OCI-LY7 (cell line): ENCODE results near the gene CTSG. TPM values are rescaled to one million over a fixed set of nuclear protein-coding genes. Genes with fewer than 3 reads are reported as not detected.

Experiments
- BruUV-seq: library from RNA; stranded (reverse); fragments of 400-500 nt; replicated peaks from 2 replicates; lab custom pipeline; 2021; lab: Mats Ljungman, UMichigan
- CTCF ChIA-PET: fragments of 300-600 bp; sonication (Branson Sonifier 250); formaldehyde crosslinking; loops from one replicate; lab custom pipeline; 2022; ENCODE audit warnings: antibody characterized with exemption; ENCODE audit not compliant: unreplicated experiment; lab: Charles Lee
- POLR2A ChIA-PET: fragments of 300-600 bp; sonication (Branson Sonifier 250); formaldehyde crosslinking; loops from one replicate; lab custom pipeline; 2022; ENCODE audit warnings: antibody characterized with exemption; lab: Charles Lee
- DNase-seq: peaks from one replicate; pipeline ENCODE4 v3.0.0-alpha.2; 2015; ENCODE audit warnings: low spot score
- H2AFZ ChIP-seq: fragments of 200-600 bp; sonication (generic), shearing (Covaris generic); 2 replicates; pipeline ENCODE4 v1.6.1; 2014; ENCODE audit warnings: mild to moderate bottlenecking, antibody characterized with exemption, low read length, moderate library complexity
- H3K27ac ChIP-seq: fragments of 200-600 bp; sonication (generic); 2 replicates; pipeline ENCODE4 v1.5.1; 2014; ENCODE audit warnings: mixed run types, low read depth, mild to moderate bottlenecking, moderate library complexity, low read length, inconsistent platforms; ENCODE audit not compliant: poor library complexity, severe bottlenecking
- H3K36me3 ChIP-seq: fragments of 200-600 bp; sonication (generic); 2 replicates; pipeline ENCODE4 v1.6.1; 2014; ENCODE audit warnings: mild to moderate bottlenecking, antibody characterized with exemption, low read length, moderate library complexity, mixed read lengths; ENCODE audit not compliant: insufficient read depth
- H3K4me1 ChIP-seq: fragments of 200-600 bp; sonication (generic); 2 replicates; pipeline ENCODE4 v1.5.1; 2014; ENCODE audit warnings: mild to moderate bottlenecking, low read length; ENCODE audit not compliant: insufficient read depth, poor library complexity, severe bottlenecking
- H3K4me2 ChIP-seq: fragments of 200-600 bp; sonication (generic); 2 replicates; pipeline ENCODE4 v1.6.1; 2014; ENCODE audit warnings: mild to moderate bottlenecking, low read length
- H3K4me3 ChIP-seq: fragments of 200-600 bp; sonication (generic); 2 replicates; pipeline ENCODE4 v1.5.1; 2014; ENCODE audit warnings: mild to moderate bottlenecking, low read depth, low read length; ENCODE audit not compliant: poor library complexity, severe bottlenecking
- H3K79me2 ChIP-seq: fragments of 200-600 bp; sonication (generic); 2 replicates; pipeline ENCODE4 v1.6.1; 2016; ENCODE audit warnings: low read depth, mild to moderate bottlenecking, low read length, moderate library complexity, mixed read lengths; ENCODE audit not compliant: insufficient read depth
- H3K9me2 ChIP-seq: fragments of 200-600 bp; sonication (generic); 2 replicates; pipeline ENCODE4 v1.6.1; 2016; ENCODE audit warnings: mild to moderate bottlenecking, low read length, mixed read lengths; ENCODE audit not compliant: insufficient read depth
- H3K9me3 ChIP-seq: fragments of 200-600 bp; sonication (generic); 2 replicates; pipeline ENCODE4 v1.6.1; 2014; ENCODE audit warnings: mild to moderate bottlenecking, mixed run types, low read length, mixed read lengths
- H4K20me1 ChIP-seq: fragments of 200-600 bp; sonication (generic); 2 replicates; pipeline ENCODE4 v1.6.1; 2014; ENCODE audit warnings: mild to moderate bottlenecking, antibody characterized with exemption, low read length, moderate library complexity, mixed read lengths; ENCODE audit not compliant: insufficient read depth
- CTCF ChIP-seq: fragments of 200-600 bp; sonication (generic); conservative IDR thresholded peaks from 2 replicates; pipeline ENCODE4 v1.5.1; 2014; ENCODE audit warnings: mild to moderate bottlenecking, antibody characterized with exemption, low read length, moderate library complexity, mixed read lengths
- EZH2phosphoT487 ChIP-seq: fragments of 200-600 bp; sonication (generic); IDR thresholded peaks from 2 replicates; pipeline ENCODE4 v1.6.1; 2018; ENCODE audit warnings: low read depth, borderline replicate concordance, mild to moderate bottlenecking, mixed run types, antibody characterized with exemption, low read length, moderate library complexity, mixed read lengths
- intact Hi-C: fragments of 100-400 bp; cut with micrococcal nuclease; formaldehyde crosslinking; loops from one replicate; pipeline ENCODE4 v1.10.0; 2022; ENCODE audit not compliant: unreplicated experiment
- total RNA-seq, 2 experiments: library from RNA; depleted of rRNA in 1 of 2; stranded (reverse); fragments of >200 nt in 1 of 2; shearing (Covaris generic) in 1 of 2; gene quantifications; 2 replicates each; pipeline ENCODE4 v1.2.3, GENCODE V29; 2014 to 2022

CTSG gene
- total RNA-seq, 2 experiments from 2014 or later = not detected

- DNase-seq = no peak
- no peaks in the 10 kb centered on the region for H4K20me1 ChIP-seq
- no peak overlapping the region for H3K27ac ChIP-seq
- no peak overlapping the region for H2AFZ ChIP-seq
- intact Hi-C loops = no loop called here
- ChIA-PET CTCF (no interaction called here), POLR2A (interaction anchor here (0.7 kb wide), 1 partner anchor 420 kb away, joined by 3 read pairs; no protein-coding TSS in a partner anchor)
- H3K79me2 ChIP-seq = no peaks in the 10 kb centered on the region
- no TSS peak for BruUV-seq
- H3K9me3 ChIP-seq = no peaks in the 10 kb centered on the region
- no peak for TF ChIP-seq CTCF
- no peak for TF ChIP-seq EZH2phosphoT487
- H3K9me2 ChIP-seq = 0 out of 2 replicates have a peak, but pooled peaks cover 5% of the 10 kb centered on the region
- no peaks in the 10 kb centered on the region for H3K4me1 ChIP-seq
- no peaks in the 10 kb centered on the region for H3K36me3 ChIP-seq
- no peak overlapping the region for H3K4me3 ChIP-seq
- H3K4me2 ChIP-seq = no peak overlapping the region
Observed at GRCh38 chr14:24578558-24578957, 2.5 kb upstream of the CTSG start.

DNA sequence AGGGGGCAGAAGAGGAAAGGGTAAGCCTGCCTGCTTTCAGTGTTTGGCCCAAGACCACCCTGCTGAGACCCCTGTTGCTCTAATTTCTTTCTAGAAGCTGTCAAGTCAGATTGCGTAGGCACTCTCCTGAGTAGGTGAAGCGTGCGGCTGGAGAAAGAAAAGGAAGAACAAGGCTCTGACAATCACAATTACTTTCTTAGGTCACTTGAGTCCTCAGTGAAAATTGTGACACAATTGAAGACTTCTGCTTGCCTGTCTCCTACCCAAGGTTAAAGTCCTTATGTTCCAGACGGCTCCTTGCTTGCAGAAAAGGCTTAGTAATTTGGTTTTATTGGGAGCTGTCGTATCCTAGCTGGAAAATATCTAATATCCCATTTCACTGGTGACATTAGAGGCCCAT is 721 bp upstream of the CTSG start:
- CTCF ChIA-PET = no interaction called here
- POLR2A ChIA-PET = interaction anchor here (1.0 kb wide), 1 partner anchor 29 kb away, joined by 4 read pairs; no protein-coding TSS in a partner anchor
- no TSS peak for BruUV-seq
- 0 out of 2 replicates have a peak, but pooled peaks cover 5% of the 10 kb centered on the region for H3K9me2 ChIP-seq
- no peaks in the 10 kb centered on the region for H4K20me1 ChIP-seq
- H3K4me1 ChIP-seq = no peaks in the 10 kb centered on the region
- no peak overlapping the region for H3K27ac ChIP-seq
- no peak for DNase-seq
- no peak overlapping the region for H2AFZ ChIP-seq
- TF ChIP-seq EZH2phosphoT487 (no peak), CTCF (no peak)
- intact Hi-C loops = no loop called here
- H3K79me2 ChIP-seq = no peaks in the 10 kb centered on the region
- H3K4me2 ChIP-seq = no peak overlapping the region
- no peaks in the 10 kb centered on the region for H3K36me3 ChIP-seq
- H3K9me3 ChIP-seq = no peaks in the 10 kb centered on the region
- H3K4me3 ChIP-seq = no peak overlapping the region

DNA sequence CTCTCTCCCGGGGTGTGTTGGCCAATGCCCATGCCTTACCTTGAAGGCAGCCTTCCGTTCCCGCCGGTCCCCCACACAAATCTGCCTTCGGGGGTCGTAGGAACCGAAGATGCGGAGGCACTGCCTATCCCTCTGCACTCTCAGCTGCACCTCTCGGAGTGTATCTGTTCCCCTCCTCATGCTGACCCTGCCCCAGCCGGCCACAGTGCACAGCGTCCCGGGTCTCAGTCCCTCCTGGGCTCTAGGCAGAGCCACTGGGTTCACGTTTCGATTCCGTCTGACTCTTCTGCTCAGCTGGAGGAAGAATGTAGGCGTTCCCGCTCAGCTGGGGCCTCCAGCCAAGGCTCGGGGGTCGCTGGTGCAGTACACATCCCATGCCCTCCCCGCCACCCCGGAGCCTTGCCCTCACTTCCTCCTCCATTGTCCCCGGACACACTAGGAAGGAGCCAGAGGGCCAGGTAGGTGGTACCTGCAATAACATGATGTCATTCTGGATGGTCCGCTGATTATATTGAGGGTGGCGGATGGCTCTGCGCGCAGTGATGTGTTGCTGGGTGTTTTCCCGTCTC is 1.8 kb downstream of the CTSG start:
- Histone ChIP-seq H4K20me1 (no peaks in the 10 kb centered on the region), H3K9me2 (0 out of 2 replicates have a peak, but pooled peaks cover 4% of the 10 kb centered on the region), H3K36me3 (no peaks in the 10 kb centered on the region), H3K4me2 (no peak overlapping the region), H3K79me2 (no peaks in the 10 kb centered on the region), H3K27ac (no peak overlapping the region), H3K4me1 (no peaks in the 10 kb centered on the region), H3K9me3 (no peaks in the 10 kb centered on the region), H3K4me3 (no peak overlapping the region), H2AFZ (no peak overlapping the region)
- CTCF ChIA-PET = no interaction called here
- TF ChIP-seq EZH2phosphoT487 (no peak), CTCF (no peak)
- POLR2A ChIA-PET = interaction anchor here (0.7 kb wide), 1 partner anchor 11 kb away, joined by 3 read pairs; no protein-coding TSS in a partner anchor
- DNase-seq = no peak
- no TSS peak for BruUV-seq
- intact Hi-C loops = no loop called here
